Stimulated activated CD8-positive, alpha-beta memory T cell treated with anti-CD3 and anti-CD28 coated beads, Interleukin-15, amount 100 ng/mL, for 4 hours (primary cell): ENCODE measurements around the gene C5.

ENCODE experiments used
- DNase-seq, 2 donors: peaks; one replicate each; pipeline ENCODE4 v3.0.0-alpha.2; 2020; ENCODE audit warnings: low read depth in 2 of 2

Gene C5

GRCh38 chr9:120924698-120925534 is 125.2 kb downstream of the C5 start:
- no peak for DNase-seq

DNA sequence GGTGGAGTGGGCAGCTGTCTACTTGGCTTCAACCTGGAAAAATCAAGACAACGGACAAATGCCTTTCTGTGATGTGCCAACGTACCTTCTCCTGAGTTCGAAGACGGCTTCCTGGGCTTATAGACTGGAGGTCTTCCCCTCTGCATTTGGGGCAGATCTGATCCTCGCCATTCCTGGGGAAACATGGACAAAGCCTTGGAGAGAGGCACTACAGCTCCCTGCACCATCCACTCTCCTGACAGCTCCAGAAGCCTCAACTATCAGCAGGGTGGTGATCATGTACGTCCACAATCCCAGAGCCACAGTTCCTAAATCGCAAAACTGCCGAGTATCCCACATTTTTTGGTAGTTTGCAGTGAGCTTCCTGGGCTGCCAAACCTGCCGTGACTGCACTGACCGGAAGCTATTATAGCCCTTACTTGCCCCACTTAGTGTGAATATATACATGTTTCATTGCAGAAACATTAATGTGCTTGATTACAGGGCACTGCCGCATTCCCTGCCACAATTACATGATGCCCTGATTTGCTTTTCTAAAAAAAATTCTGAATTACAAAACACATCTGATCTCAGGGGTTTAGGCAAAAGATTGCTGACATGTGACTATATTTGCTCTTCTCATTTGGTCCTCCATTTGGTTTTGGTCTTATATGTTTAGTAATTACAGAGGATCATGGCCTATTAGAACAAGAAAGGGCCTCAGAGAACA is 126.3 kb downstream of the C5 start:
- no peak for DNase-seq

DNA sequence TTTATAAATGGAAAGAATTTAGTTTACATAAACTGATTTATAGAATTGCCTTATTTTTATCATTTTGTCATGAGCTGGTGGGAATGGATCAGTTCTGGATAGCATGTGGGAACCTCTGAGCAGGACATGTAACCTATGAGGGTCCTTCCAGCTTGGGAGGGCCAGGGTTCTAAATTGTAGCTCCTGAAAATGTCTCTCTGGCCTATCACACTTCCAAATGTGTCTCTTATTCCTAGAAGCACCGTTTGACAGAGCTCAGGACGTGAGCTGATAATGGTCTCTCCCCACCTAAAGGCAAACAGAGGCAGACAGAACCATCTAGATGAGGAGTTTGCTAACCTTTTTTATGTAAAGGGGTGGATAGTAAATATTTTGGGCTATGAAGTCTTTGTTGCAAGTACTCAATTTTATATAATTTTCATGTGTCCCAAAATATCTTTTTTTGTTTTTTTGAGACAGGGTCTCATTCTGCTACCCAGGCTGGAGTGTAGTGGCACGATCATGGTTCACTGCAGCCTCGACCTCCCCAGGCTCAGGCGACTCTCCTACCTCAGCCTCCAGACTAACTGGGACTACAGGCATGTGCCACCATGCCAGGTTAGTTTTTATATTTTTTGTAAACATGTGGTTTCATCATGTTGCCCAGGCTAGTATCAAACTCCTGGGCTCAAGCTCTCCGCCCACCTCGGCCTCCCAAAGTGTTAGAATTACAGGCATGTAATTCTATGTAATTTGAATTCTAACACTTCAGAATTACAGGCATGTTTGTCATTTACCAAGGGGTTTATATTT is 127.5 kb downstream of the C5 start:
- no peak for DNase-seq

GRCh38 chr9:120921661-120922181 is 128.4 kb downstream of the C5 start:
- DNase-seq = no peak

GRCh38 chr9:120920806-120921178 is 129.3 kb downstream of the C5 start:
- no peak for DNase-seq

DNA sequence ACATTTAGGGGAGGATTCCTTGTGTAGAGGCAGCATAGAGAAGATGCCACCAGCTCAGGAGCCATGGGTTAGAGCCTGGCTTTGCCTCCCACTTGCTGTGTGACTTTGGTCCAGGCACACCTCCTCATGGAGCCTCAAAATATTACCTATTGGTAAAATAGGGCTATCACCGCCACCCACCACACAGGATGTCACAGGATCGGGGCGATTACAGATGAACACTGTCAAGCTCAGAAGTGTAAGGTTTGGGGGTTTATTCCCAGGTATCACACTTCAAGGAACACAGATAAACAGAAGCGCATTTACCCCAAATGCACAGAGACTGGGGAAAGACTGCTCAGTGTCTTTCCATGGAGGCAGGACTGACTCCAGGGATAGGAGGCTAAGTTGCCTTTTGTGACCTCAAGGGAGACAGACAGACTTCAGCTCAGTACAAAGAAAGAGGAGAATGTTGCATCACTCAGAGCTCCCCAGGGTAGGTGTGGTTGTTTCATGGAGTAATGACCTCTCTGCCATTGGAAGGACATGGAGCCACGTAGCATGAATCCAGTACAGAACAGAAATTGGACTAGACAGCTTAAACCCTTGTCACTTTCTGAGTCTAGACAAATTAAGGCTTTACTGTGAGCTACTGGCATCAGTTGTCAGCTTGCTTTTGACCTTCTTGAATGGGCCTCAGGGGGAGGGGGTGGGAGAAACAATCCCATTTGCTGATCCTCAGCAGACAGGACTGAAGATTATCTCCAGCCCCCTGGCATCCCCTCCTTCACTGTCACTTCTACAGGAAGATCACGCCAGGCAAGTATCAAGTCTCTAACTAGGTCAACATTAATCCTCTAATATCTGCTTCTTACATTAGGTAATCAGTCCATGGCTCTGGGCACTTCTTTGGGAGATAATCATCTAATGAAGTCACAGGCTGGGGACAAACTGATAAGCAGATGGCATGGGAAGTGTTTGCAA is 130.0 kb downstream of the C5 start:
- no peak for DNase-seq

- no peak for DNase-seq
Measured at GRCh38 chr9:120918931-120919842, 130.9 kb downstream of the C5 start.

- DNase-seq = no peak
Measured at GRCh38 chr9:120917929-120918762, 131.9 kb downstream of the C5 start.

DNA sequence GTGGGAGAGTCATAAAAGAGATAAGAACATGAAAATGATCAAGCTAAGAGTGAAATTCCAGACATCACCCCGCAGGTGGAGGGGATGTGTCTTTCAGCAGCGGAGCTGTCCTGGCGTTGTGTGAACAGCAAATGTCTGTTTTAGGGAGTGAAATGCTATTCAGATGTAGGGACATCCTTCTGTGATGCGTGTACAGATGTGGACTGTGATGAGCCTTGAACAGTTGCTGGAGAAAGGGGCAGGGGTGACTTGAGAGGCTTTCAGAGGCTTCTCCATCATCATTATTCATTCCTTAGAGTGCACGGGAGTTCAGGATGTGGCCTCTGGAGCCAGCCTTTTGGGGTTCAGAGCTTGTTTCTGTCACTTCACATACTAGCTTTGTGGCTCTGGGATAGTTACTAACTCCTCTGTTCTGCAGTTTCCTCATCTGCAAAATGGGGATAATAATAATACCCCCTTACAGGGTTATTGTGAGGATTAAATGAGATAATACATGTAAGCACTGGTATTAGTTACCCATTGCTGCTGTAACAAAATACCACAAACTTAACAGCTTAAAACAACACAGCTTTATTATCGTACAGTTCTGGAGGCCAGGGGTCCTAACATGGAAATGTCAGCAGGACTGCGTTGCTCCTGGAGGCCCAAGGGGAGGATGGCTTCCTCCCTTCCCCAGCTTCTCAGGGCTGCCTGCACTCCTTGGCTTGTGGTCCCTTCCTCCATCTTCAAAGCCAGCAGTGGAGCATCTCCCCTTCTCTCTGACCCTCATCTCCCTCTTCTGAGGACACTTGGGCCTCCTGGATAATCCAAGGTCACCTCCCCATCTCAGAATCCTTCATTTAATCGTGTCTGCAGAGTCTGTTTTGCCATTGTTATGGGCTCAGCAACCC is 132.8 kb downstream of the C5 start:
- no peak for DNase-seq

DNA sequence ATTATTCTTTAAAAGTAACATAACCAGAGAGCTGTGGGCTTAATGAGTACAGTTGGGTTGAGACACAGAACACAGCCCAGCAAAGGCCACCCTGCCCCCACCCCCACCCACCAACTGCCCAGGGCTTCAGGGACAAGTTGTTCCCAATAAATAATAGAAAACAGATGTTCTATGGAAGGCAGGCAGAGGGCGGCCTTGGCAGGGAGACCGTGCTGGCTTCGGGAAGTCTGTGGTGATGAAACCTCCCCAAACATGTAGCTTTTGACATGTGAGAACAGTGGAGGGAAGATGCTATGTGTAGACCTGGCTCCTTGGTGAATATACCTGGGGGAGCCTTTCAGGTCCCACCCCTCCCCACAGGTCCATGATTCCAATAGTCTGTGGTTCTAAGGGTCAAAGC is 133.5 kb downstream of the C5 start:
- no peak for DNase-seq

DNA sequence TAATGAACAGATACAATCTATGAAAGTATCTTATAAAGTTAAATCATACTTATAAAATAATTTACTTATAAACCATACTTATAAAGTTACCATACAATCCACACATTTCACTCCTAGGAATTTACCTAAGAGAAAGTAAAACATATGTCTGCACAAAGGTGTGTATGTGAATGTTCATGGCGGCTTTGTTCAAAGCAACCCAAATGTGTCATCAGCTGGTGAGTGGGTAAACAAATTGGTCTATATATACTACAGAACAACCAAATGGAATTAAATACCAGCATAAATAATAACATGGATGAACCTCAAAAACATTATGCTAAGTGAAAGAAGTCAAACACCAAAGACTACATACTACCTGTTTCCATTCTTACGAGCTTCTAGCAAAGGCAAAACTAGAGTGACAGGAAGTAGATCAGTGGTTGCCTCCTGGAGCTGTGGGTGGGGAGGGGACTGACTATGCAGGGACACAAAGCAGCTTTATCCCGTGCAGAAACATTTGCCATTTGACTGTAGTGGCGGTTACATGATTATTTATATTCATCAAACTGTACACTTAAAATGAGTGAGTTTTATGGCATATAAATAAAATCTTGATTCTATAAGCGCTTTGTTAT is 134.1 kb downstream of the C5 start:
- no peak for DNase-seq

- no peak for DNase-seq
Measured at GRCh38 chr9:120914953-120915352, 135.1 kb downstream of the C5 start.

DNA sequence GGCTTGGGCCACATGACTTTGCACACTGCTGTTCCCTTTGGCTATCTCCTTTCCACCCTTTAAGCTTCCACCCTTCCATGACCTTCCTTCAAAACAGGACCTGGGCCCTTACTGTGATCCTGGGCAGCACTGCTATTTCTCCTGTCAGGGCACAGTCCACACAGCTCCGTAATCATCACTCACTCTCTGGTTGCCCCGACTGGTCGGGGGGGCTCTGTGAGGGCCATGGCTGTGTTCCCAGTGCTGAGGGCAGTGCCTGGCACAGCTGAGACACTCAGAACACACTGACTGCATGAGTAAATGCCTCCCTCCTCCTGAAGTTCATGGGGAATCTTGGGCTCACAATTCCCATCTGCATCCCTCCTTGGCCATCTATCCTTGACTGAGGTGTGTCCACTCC is 135.7 kb downstream of the C5 start:
- DNase-seq = no peak

DNA sequence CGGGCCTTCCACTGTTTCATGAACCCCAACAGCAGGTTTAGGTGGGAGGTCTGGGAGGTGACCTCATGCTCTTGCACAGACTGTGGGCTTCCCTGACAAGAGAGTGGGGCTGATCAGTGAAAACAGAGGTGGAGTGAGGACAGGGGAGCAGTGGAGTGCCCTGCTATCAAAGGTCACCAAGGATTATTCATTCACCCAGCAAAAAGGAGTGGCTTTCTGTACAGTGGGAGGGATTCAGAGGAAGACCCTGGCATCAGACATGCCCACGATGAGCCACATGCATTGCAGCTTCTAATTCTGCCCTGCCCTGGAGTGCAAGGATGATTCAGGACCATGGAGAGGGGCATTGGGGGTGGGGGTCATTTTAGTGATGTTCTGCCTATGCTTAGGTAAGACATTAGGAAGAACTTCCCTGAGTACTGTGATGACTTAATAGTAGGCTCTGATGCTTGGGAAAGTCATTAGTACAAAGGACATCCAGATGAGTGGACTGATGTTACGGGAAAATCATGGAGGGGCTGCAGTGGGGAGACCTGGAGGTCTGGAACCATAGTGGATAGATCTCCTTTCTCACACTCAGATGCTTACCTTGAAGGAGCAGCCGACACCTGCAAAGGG is 136.3 kb downstream of the C5 start:
- no peak for DNase-seq

GRCh38 chr9:120912958-120913646 is 137.0 kb downstream of the C5 start:
- no peak for DNase-seq

DNA sequence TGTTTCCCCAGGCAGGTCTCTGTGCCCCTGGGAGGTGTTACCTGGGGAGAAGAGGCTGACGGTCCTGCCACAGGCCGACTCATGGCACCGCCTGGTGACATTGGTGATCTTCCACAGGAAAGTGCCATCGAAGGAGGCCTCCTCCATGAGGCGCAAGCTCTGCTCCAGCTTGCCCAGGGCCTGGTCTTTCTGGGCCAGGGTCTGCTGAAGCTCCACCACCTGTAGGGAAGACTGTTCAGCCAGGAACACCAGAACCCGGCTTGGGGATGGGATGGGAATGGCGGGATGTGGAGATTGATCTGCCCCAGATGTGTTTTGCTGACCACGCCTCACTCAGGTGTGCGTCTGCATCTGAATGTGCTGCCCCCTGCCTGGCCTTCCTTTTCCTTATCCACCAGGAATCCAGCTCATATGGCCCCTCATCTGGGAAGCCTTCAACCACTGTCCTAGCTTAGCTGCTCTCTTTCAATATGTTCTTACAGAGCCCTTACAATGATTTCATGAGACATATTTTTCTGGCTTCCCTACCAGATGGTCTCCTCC is 138.7 kb downstream of the C5 start:
- DNase-seq = no peak
